Left lung (tissue), 10 donors: ENCODE data around the gene RAB40C. TPM values are rescaled to one million over a fixed set of nuclear protein-coding genes. Genes with fewer than 3 reads are reported as not detected.

Experiments used
- ATAC-seq: fragments of 200-7000 bp; cut with Tn5 transposase; one replicate; pipeline ENCODE4 v1.9.1; 2020; ENCODE audit warnings: moderate library complexity
- DNase-seq, 4 donors: peaks; one replicate each; pipeline ENCODE4 v3.0.0-alpha.2; 2013 to 2020
- H3K27ac ChIP-seq, 2 donors: fragments of 200-600 bp; sonication (generic) in 1 of 2; one replicate each; pipeline versions ENCODE4 v1.5.0 to v1.8.0; 2020 to 2021
- H3K27me3 ChIP-seq, 2 donors: fragments of 200-600 bp; sonication (generic) in 1 of 2; one replicate each; pipeline versions ENCODE4 v1.5.0 to v1.8.0; 2020 to 2021
- H3K36me3 ChIP-seq, 2 donors: fragments of 200-600 bp; sonication (generic) in 1 of 2; one replicate each; pipeline versions ENCODE4 v1.5.0 to v1.8.0; 2020 to 2021
- H3K4me1 ChIP-seq, 2 donors: fragments of 200-600 bp; one replicate each; pipeline ENCODE4 v1.8.0; 2021
- H3K4me3 ChIP-seq, 2 donors: fragments of 200-600 bp; sonication (generic) in 1 of 2; one replicate each; pipeline versions ENCODE4 v1.5.0 to v1.8.0; 2020 to 2021; ENCODE audit warnings: mild to moderate bottlenecking in 1 of 2
- H3K9me3 ChIP-seq, 2 donors: fragments of 200-600 bp; sonication (generic) in 1 of 2; one replicate each; pipeline versions ENCODE4 v1.5.0 to v1.8.0; 2020 to 2021
- CTCF ChIP-seq, 2 donors: fragments of 200-600 bp; sonication (generic) in 1 of 2; IDR thresholded peaks; one replicate each; pipeline versions ENCODE4 v1.5.0 to v1.8.0; 2021; ENCODE audit warnings: antibody characterized with exemption in 2 of 2
- intact Hi-C, 2 donors: fragments of 100-400 bp; cut with DNase I; formaldehyde crosslinking; loops; one replicate each; pipeline versions ENCODE4 v1.11.2 to v1.14.2; 2022
- polyA plus RNA-seq, 6 donors: library from polyadenylated mRNA; unstranded; fragments of 120-200 nt; gene quantifications; one replicate each; pipeline ENCODE4 v1.2.1, GENCODE V29; 2013; ENCODE audit not compliant: insufficient read length in 6 of 6
- total RNA-seq, 2 donors: library from RNA; stranded (reverse); fragmentation: NEBNext Ultra II Directional; extraction: Animal tissue kit (Norgen Biotek cat#: 25700); gene quantifications; one replicate each; pipeline ENCODE4 v1.2.1, GENCODE V29; 2021
- donor health status: DM: no; HTN: yes; CAD: no.
- donor health status: DM: no; HTN: no; CAD: no.

The RAB40C gene
- total and polyA plus RNA-seq, 8 donors = 17.6 to 32.9 (median 25.9) TPM

- Histone ChIP-seq H3K36me3 (peaks cover 0 to 54% of the 10 kb centered on the region in 2 donors), H3K9me3 (no peaks in the 10 kb centered on the region), H3K27me3 (no peaks in the 10 kb centered on the region), H3K4me3 (no peak overlapping the region), H3K4me1 (peaks cover 4 to 34% of the 10 kb centered on the region in 2 donors), H3K27ac (no peak overlapping the region)
- intact Hi-C loops = no loop called here
- no peak for TF ChIP-seq CTCF (IDR thresholded peaks at IDR 0.05)
- no peak for ATAC-seq
- peak in 1 of 4 donors; percentile 62 for DNase-seq
Observed at GRCh38 chr16:625117-625976, 35.5 kb downstream of the RAB40C start.

GRCh38 chr16:625977-626765 is 36.3 kb downstream of the RAB40C start:
- Histone ChIP-seq H3K4me1 (peaks cover 8 to 41% of the 10 kb centered on the region in 2 donors), H3K27me3 (peaks cover 0 to 5% of the 10 kb centered on the region in 2 donors), H3K27ac (no peak overlapping the region), H3K4me3 (no peak overlapping the region), H3K36me3 (peaks cover 0 to 51% of the 10 kb centered on the region in 2 donors), H3K9me3 (no peaks in the 10 kb centered on the region)
- DNase-seq (peak in 1 of 4 donors; percentile 72), ATAC-seq (no peak)
- intact Hi-C loops = no loop called here
- TF ChIP-seq CTCF (IDR thresholded peaks at IDR 0.05) = no peak

- peak in 2 of 4 donors; percentile 57 to 78 for DNase-seq
- Histone ChIP-seq H3K36me3 (peaks cover 0 to 47% of the 10 kb centered on the region in 2 donors), H3K9me3 (no peaks in the 10 kb centered on the region), H3K4me3 (no peak overlapping the region), H3K4me1 (peaks cover 11 to 40% of the 10 kb centered on the region in 2 donors), H3K27ac (no peak overlapping the region), H3K27me3 (peaks cover 0 to 6% of the 10 kb centered on the region in 2 donors)
- intact Hi-C loops = no loop called here
- ATAC-seq = peak; percentile 5
- TF ChIP-seq CTCF (IDR thresholded peaks at IDR 0.05) = no peak
Observed at GRCh38 chr16:626787-627453, 37.1 kb downstream of the RAB40C start.

GRCh38 chr16:627454-628239 is 37.8 kb downstream of the RAB40C start:
- peaks cover 0 to 51% of the 10 kb centered on the region in 2 donors for H3K36me3 ChIP-seq
- no peak overlapping the region for H3K27ac ChIP-seq
- peak in 2 of 4 donors; percentile 65 to 90 for DNase-seq

More at GRCh38 chr16:627454-628239, 37.8 kb downstream of the RAB40C start:
- Histone ChIP-seq H3K27me3 (peaks cover 0 to 6% of the 10 kb centered on the region in 2 donors), H3K4me1 (peaks cover 11 to 36% of the 10 kb centered on the region in 2 donors), H3K9me3 (no peaks in the 10 kb centered on the region), H3K4me3 (no peak overlapping the region)
- intact Hi-C loops = no loop called here
- peak; percentile 64 for ATAC-seq
- TF ChIP-seq CTCF (IDR thresholded peaks at IDR 0.05) = no peak
